HG02852 (cell line): ENCODE measurements around the gene CNTFR.

Source experiments
- ATAC-seq: cut with Tn5 transposase; IDR thresholded peaks from one replicate; pipeline ENCODE4 v1.9.1; 2021; ENCODE audit warnings: mild to moderate bottlenecking, moderate library complexity; ENCODE audit not compliant: unreplicated experiment

The CNTFR gene

DNA sequence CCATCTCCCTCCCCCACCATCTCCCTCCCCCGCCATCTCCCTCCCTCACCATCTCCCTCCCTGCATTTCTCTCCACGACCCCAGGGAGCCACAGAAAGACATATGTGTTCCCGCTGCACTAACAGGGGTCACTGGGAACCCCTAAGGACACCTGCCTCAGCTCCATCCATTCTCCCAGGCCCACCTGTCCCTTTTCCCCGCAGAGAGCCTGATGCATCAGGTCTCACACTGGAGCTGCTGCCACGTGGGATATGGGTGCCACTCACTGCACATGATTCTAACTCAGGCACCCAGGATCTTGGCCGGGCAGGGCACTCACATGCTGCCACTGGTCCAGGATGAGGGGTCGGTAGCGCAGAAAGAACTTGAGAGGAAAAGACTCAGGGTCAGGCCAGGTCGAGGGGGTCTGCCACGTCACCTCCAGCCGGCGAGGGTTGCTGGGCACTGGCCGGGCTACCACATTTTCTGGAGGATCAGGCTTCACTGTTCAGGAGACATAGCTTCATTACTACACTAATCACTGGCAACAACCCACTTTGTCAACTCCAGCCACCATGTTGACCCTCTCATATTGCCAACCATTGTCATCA, 33.5 kb downstream of the CNTFR start:
- no peak for ATAC-seq

DNA sequence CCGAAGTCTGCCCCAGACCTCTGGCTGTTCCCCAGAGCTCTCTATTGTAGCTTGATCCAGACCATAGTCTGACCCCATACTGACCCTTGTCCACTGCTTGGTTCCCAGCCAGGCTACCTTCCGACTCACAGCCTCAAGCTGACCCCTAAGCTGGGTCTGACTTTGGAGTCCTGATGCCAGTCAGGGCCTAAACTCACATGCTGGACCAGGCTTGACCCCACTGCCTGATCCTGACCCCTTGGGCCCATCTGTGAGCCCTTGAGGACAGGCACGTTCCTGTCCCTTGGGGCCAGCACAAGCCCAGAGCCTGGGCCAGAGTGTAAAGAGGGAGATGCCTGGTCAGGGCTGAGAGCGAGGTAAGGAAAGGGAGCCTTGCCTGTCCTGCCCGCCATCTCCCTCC, 34.0 kb downstream of the CNTFR start:
- ATAC-seq, result no peak

DNA sequence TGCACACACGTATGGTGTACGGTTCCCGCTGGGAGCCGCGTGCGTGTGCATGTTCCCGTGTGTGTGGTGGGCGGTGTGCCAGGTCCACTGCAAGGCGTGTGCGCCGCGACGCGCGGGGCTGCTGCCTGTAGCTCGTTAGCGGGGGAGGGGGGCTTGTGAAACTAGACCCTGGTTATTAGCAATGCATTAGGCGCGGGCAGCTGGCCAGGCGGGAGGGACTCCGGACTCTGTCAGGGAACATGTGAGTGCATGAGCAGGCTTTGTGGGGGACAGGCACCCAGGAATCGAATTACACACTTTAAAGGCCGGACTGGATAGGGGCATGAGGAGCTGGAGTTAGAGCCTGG, 34.5 kb downstream of the CNTFR start:
- no peak for ATAC-seq

DNA sequence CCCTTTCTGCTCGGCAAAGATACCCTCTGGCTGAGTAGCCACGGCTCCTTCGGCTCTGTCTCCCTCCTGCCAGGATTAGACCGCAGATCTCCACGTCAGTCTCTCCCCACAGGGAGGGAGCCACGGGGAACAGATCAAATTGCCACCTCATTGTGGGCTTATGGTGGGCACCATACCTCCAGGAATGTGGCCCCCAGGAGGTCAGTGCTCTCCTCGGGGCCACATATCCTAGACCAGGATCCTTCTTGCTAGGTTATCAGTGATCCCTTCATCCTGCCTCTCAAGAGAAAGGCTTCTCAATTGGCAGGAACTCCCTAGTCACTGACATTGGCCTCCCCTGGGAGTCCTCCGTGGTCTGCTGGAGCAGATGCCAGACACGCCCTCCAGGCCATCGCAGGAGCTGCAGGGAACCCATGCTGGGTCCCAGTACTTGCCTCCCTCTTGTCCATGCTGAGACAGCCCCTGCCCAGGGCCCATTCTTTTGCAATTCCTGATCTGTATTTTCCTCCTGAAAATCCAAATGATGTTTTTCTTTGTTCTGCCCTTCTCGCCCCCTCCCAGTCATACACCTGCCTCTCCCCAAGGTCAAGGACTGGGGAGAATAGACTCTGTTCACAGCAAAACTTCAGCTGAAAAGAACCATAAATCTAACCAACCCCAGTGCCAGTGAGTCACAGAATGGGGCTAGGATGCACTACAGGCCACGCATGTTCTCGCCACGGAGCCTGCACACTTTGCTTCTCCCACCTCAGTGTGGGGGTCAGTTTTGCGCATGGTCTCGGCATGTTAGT, 35.1 kb downstream of the CNTFR start:
- no peak for ATAC-seq

DNA sequence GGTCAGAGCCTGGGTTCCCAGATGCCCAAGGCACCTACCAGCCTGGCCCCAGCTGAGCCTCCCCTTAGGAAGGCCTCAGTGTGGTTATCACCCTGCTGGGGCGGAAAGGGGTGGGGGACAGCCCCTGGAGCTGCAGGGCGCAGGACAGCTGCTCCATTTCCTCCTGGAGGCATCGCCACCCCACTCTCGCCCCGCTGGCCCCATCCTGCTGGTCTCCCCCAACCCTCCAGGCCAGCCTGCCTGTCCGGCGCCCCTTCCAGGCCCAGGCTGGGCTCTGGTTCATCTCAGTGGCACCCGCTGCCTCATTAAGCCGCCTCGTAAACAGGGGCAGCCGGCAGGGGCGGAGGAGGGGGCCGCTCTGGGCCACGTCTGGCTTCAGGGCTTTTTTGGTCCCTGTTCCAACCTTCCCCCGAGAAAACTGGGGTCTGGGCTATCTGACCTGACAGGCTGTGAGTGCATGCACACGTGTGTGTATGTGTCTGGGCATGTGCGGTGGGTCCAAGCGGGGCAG, 36.0 kb downstream of the CNTFR start:
- ATAC-seq, result no peak

DNA sequence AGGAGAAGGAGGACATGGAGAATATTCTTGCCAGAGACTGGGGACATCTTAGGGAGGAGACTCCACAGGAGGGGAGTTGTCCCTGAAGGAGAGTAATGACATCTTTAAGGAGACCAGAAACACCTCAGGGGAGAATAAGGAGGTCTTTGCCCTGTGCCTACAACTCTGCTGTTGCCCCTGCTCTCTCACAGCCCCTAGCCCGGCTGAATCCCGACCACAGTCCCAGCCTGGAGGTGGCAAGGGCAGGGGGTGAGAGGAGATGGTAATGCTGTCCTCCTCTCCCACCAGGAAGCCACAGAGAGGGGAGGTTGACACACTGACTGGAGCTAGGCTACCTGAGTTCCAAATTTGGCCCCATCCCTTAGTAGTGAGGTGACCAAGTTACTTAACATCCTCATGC, 36.5 kb downstream of the CNTFR start:
- ATAC-seq, result no peak

DNA sequence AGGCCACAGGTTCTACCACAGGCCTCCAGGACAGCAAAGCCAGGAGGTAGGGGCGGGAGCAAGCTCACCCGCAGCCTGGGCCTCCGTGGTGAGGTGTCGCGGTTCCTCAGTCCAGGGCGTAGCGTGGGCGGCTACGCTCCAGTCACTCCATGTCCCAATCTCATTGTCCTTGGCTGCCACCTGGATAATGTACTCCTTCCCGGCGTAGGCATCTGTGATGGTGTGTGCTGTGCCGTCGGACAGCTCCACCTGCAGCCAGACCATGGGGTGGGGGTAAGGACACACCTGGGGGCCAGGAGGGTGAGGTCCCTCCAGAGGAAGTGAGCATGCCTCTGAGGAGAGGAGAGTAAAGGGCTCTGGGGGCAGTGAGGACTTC, 36.9 kb downstream of the CNTFR start:
- no peak for ATAC-seq

DNA sequence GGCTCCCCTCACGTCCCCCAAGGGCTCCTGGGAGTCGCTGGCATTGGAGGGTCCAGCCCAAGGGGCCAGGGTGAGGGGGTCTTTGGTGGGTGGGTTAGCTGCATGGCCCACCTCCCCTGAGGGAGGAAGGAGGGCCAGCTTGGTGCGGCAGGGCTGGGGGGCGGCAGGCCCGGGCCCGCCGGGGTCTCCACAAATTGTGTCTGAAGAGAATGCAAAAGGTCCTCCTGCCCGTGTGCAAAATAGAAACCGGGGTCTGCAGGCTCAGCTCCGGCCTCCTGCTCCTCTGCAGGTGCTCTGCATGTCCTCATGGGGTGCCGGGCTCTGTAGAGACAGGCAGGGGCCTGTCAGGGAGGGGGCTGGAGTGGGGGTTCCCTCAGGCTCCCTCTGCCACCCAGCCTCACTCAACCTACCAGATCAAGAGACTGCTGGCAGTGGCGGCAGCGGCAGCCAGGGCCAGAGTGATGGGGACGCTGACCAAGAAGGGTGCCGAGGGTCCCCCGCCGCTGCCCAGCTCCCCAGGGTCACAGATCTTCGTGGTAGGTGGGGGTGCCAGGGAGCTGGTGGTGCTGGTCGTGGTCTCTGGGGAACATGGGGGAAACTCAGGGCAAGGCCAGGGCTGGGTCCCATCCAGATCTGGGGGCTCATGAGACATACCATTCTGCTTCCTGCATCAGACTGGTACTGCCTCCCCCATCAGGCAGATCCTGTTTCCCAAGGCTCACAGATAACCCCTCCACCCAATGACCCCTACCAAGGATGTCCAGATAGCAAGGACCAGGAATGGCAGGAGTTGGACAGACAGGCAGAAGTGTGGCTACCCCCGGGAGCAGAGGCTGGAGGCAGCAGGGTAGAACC, 37.5 kb downstream of the CNTFR start:
- ATAC-seq, result no peak

DNA sequence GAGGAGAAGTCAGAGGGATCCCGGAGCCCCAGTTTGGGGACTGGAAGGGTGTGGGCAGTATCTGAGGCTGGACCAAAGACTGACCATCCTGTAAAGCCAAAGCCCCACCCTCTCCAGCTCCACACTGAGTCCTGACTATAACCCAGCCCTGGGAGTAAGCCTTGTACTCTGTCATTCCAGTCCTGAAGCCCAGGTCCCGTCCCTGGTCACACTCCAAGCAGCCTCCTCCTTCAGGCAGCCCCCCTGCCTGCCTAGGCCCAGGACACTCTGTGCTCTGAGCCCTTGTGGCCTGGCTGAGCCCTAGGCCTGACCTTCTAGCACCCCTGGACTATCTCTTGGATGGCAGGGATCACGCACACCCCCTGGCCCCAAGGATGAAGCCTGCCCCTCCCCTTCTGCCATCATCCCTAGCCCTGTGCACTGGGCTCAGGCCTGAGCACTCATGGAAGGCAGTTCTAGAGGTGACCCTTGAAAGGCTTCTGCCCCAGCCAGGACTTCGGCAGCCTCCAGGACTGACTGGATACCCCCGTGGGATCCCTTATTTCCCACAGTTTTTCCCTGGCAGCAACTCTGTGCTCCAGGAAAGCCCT, 38.7 kb downstream of the CNTFR start:
- no peak for ATAC-seq

DNA sequence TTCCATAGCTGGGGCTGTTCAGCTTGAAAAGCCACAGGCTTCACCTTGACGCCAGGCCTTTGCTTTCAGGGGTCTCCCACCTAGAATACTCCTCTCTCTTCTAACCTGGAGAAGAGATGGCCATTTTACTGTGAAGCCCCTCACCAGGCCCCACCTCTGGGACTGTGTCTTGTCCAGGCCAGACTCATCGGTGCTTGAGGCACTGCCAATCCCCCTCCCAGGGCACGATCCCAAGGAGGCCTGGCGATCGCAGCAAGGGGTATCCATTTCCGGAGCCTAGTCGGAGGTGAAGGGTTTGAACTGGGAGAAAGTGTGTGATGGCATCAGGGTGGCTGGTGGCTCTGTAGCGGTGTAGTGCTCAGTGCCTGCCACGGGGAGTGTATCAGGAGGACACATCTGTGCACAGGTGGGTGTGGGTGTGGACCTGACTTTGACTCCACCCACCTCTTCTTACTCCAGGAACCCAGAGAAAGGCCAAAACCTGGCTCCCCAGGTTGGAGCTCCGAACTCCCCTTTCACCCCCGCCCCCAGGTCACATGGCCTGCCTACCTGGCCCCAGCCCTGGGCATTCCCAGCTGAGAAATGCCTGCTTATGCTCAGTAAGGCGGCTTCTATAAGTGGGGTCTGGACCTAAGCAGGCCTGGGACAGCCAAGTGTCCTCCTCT, 39.4 kb downstream of the CNTFR start:
- ATAC-seq, result no peak

DNA sequence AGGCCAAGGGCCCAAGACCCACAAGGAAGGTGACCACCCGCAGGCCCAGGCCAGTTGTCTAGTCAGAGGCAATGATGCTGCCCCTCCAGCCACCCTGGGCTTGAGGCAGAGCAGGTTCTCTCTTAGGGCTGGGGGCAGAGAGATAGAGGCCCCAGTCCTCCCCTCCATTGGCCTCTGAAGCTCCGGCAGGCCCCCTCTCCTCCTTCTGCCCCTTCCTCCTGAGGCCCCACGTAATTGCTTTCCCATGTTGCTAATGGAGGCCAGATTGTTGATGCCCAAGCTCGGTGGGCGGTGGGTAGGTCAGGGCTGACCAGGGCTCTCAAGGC, 40.2 kb downstream of the CNTFR start:
- ATAC-seq, result no peak

DNA sequence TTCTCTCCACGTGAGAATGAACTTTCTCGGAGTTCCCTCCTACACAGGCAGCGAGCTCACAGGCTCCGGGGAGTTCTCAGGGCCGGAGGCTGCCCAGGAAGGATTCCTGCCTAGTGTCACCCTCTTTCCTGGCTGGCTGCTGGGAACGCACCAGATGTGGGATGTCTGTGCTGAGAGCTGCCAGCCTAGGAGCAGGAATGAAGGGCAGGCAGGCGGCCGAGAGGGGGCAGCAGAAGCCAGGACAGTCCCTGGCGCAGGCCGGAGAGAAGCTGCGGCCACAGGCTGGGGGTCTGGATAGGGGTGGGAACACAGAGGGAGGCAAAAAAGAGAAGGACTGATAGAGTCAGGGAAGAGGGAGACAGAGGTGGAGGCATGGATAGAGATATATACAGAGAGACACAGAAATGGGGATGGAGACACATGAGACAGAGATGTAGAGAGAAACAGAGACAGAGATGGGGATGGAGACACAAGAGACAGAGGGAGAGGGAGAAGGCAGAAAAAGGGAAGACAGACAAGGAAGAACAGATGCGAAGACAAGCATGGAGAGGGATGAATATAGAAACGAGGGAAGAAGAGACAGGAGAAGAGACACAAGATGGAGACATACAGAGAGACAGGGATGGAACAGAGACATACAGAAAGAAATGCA, 41.4 kb downstream of the CNTFR start:
- no peak for ATAC-seq

DNA sequence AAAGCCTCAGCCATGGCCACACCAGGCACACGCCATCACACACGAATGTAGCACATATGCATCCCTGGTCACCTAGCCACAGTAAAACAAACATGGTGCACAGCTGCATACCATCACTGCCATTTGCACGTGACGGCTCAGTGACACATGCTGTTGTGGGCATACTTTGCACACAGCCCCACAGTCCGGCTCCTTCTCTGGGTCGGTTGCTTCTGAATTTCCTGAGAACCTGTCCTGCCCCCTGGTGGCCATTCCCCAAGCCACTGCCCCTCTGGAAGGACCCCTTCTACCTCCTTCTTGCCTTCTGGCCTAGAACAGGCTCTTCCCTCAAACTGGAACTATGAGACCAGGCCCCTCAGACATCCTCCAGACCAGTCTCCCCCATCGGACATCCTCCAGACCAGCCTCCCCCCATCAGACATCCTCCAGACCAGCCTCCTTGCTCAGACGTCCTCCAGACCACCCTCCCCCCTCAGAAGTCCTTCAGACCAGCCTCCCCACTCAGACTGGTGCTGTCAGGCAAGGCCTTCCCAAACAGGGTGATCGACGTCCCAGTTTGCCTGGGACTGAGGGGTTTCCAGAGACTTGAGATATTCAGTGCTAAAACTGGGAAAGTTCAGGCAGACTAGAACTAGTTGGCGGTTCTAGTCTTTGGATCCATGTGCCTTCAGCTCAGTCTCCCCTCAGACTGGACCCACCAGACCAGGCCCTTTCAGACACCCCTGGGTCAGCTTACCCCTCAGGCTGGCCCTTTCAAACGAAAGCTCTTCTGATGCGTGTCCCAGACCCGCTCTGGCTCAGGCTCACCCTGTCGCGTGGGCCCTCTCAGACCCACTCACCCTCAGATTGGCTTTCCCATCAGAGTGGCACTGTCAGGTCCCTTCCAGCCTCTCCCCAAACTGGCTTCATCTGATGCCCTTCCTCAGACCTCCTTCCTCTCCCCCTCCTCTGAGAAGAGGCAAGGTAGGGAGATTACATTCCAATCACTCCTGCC, 42.4 kb downstream of the CNTFR start:
- no peak for ATAC-seq

DNA sequence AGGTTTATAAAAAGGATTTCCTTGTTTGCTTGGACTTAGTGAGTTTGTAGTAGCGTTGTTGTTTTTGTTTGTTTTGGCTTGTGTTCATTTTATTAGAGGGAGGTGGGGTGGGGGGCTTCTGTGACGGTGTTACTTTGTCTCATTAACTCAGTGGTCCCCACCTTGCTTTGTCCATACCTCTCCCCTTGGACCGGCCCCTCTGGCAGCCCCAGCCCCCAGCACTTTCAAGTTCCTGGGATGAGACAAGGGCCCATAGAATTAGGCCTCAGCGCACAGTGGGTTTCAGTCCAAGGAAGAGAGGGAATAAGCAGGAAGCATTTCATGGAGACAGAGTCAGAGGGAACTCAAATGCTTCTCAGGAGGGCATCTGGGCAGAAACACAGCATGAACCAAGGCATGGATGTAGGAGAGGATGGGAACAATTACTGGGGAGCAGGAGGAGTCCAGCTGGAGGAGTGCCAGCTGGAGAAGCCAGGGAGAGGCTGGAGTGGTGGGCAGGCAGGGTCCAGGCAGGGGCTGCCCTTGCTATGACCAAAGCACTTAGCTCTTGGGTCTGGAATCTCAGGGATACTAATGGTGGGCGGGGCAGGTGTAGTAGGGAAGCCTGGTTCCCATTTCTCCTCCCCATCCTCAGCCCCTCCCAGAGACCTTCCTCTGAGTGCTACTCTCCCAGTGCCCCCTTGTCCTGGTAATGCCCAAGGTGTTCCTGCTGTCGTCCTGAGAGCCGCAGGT, 43.3 kb downstream of the CNTFR start:
- no peak for ATAC-seq

DNA sequence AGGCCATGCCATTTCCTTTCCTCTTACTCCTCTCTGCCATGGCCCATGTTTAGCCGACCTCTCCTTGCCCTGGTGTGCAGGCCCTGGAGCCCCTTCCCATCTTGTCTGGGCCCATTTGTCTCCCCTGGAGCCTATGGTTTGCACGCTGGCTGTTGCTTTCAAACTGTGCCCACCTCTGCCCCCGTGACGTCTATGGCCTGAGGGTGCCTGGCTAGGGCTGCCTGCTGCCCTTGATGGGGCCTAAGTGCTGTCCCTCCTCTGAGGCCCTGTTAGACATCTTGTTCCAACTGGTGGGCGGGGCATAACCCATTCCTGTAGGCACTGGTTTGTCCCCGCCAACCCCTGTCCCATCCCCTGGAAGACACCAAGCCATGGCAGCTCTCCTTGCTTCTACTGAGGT, 44.0 kb downstream of the CNTFR start:
- no peak for ATAC-seq

DNA sequence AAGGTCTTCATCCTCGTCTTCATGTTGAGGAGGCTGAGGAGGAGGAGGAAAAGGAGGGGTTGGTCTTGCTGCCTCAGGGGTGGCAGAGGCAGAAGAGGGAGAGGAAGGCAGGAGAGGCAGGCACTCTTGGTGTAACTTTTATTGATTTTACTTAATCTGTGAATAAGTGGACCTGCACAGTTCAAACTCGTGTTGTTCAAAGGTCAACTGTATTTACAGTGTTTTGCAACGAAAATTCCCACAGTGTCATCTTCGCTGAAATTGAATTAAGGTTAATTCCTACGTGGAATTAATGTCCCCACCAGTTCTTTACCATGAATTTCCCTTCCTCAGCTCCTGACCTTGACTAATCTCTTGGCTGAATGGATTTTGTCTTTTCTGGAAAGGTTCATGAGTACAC, 45.5 kb downstream of the CNTFR start:
- ATAC-seq, result no peak

DNA sequence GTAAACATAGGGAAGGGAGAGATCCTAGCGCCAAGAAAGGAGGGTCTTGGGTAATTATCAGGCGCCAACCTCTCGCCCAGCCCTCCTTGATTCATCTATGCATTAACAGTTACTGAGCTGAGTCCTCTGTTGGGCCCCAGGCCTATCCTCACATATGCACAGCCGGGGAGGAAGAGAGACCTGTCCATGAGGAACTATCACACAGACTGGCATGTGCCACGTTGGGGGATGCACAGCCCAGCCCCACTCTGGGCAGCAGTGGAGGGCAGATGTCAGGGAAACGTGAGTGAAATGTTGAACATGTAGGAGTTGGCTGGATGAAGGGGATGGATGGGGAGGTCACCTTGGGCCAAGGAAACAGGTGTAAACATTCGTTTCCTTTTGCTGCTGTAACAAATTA, 48.0 kb downstream of the CNTFR start:
- ATAC-seq, result no peak

DNA sequence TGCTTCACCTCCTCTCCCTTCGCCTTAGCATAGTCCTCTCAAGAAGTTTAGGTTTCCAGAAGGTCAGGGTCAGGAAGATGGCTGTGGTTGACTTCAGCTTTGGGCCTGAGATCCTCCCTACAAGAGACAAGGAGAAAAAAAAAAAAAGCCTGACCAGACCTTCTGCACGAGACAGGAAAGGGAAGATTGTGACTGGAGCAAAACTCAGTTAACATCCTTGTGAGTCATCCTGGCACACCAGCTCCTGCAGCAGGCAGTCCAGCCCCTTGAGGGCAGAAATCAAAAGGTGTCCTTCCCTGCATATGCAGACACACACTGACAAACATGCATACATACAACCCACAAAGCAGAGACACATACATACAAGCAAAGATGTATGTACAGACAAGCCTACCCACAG, 48.7 kb downstream of the CNTFR start:
- no peak for ATAC-seq

DNA sequence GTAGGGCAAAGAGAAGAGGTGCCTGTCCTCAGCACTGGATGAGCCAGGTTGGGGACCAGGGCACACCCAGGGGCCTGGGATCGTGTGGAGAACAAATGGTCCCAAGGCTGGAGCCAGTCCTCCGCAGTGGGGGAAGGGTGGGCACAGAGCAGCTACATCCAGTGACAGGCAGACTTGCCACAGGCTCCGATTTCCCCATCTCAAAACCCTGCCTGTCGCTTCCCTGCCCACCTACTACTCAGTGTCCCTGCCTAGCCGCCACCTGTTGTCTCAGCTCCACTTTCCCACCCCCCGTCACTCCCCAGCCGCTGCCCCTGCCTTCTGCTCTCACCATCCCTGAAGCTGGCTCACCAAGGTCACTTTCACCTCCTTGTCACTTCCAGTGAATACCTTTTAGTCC, 52.8 kb downstream of the CNTFR start:
- ATAC-seq, result no peak
